Sigmoid colon (tissue), 7 donors: Measurements from ENCODE around the gene EMC8. TPM values are rescaled to one million over a fixed set of nuclear protein-coding genes. Genes with fewer than 3 reads are reported as not detected.
"Not testable (repeated sequence)": the region's sequence is repeated elsewhere in the genome, so short reads cannot be mapped to it uniquely, and the experiment has no call there.

Experiments used
- DNase-seq: peaks from one replicate; pipeline ENCODE4 v3.0.0-alpha.2; 2019
- H3K27ac ChIP-seq, 4 donors: fragments of 200-600 bp; sonication (generic); one replicate each; pipeline ENCODE4 v1.5.1; 2016 to 2019; ENCODE audit warnings: mild to moderate bottlenecking in 1 of 4
- H3K27me3 ChIP-seq, 3 donors: fragments of 200-600 bp; sonication (generic); one replicate each; pipeline ENCODE4 v1.5.1; 2019; ENCODE audit warnings: mild to moderate bottlenecking in 1 of 3
- H3K36me3 ChIP-seq, 4 donors: fragments of 200-600 bp; sonication (generic); one replicate each; pipeline ENCODE4 v1.5.1; 2016 to 2019
- H3K4me1 ChIP-seq, 4 donors: fragments of 200-600 bp; sonication (generic); one replicate each; pipeline ENCODE4 v1.5.1; 2017 to 2019
- H3K4me3 ChIP-seq, 4 donors: fragments of 200-600 bp; sonication (generic); one replicate each; pipeline ENCODE4 v1.5.1; 2017 to 2019; ENCODE audit warnings: mild to moderate bottlenecking in 2 of 4, moderate library complexity in 1 of 4
- H3K9me3 ChIP-seq, 4 donors: fragments of 200-600 bp in 3 of 4; sonication (generic) in 3 of 4; one replicate each; pipeline versions ENCODE4 v1.5.1 to v1.6.1; 2013 to 2019
- EP300 ChIP-seq, 4 donors: sonication (generic); formaldehyde crosslinking; IDR thresholded peaks; one replicate each; pipeline ENCODE4 v1.6.1; 2017; ENCODE audit warnings: antibody characterized with exemption in 4 of 4
- POLR2A ChIP-seq, 2 donors: fragments of 450-650 bp; IDR thresholded peaks; one replicate each; pipeline ENCODE4 v1.6.1; 2016; ENCODE audit warnings: antibody characterized with exemption in 2 of 2, mild to moderate bottlenecking in 2 of 2, moderate library complexity in 2 of 2
- POLR2AphosphoS5 ChIP-seq, 4 donors: sonication (generic); formaldehyde crosslinking; IDR thresholded peaks; one replicate each; pipeline ENCODE4 v1.6.1; 2017; ENCODE audit warnings: antibody characterized with exemption in 4 of 4
- WGBS, 2 donors: extraction: QIAGEN DNeasy Blood & Tissue Kit; methylation state at CpG; one replicate each; pipeline ENCODE4 v1.1.7; 2013; 5-methylcytosine and 5-hydroxymethylcytosine counted together
- intact Hi-C: fragments of 100-400 bp; cut with DNase I; formaldehyde crosslinking; loops from one replicate; pipeline ENCODE4 v1.15.1; 2023
- polyA plus RNA-seq, 3 donors: library from polyadenylated mRNA; stranded (reverse); fragments of 200-250 nt; gene quantifications; one replicate each; pipeline ENCODE4 v1.2.3, GENCODE V29; 2013
- total RNA-seq, 4 donors: library from RNA; depleted of rRNA; stranded (reverse); fragments of >200 nt; gene quantifications; one replicate each; pipeline ENCODE4 v1.1.0, GENCODE V29; 2016
- TF ChIP-seq, protein P1 (sequence below), 4 experiments: fragments of 450-650 bp in 3 of 4; fragments of 200-600 bp in 1 of 4; IDR thresholded peaks; one replicate each; pipeline ENCODE4 v1.5.1; 2016 to 2019; ENCODE audit warnings: antibody characterized with exemption in 4 of 4, mild to moderate bottlenecking in 3 of 4, moderate library complexity in 2 of 4
- donor health status: healthy with polysubstance abuse.
- donor health status: Bipolar disorder and iron deficiency.
- donor health status: healthy.

EMC8 gene
- total and polyA plus RNA-seq, 7 donors = 13.8 to 38.8 (median 23.7) TPM

DNA sequence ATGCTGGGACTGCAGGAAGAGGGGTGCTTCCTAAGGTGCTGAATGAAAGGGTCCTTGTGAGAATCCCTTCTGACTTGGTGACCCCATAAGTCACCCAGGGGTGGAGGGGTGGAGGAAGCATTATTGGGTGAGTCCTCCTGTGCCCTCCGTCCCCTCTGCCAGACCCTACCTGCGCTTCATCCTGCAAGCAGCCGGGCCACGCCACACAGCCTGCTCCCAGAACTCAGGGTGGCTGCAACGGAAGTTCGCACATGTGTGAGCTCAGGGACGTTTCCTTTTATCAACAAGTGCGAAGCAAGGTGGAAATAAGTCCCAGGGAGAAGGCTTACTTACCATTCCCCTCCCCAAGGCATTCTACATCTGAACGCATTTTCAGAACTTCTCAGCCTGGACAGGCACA, 41.1 kb upstream of the EMC8 start:
- 93% methylated on average over 9 of the region's 9 CpGs for WGBS, 2 donors
- no peak overlapping the region for H3K4me3 ChIP-seq
- no peaks in the 10 kb centered on the region for H3K9me3 ChIP-seq
- TF ChIP-seq EP300 (IDR thresholded peaks at IDR 0.05) (no peak), POLR2A (IDR thresholded peaks at IDR 0.05) (no peak), POLR2AphosphoS5 (IDR thresholded peaks at IDR 0.05) (no peak)
- intact Hi-C loops = no loop called here
- H3K4me1 ChIP-seq = peaks cover 0 to 32% (median 23%) of the 10 kb centered on the region in 4 donors
- H3K27ac ChIP-seq = no peak overlapping the region
- no peak for DNase-seq
- H3K27me3 ChIP-seq = peaks cover 5 to 43% (median 11%) of the 10 kb centered on the region in 3 donors
- H3K36me3 ChIP-seq = no peaks in the 10 kb centered on the region

DNA sequence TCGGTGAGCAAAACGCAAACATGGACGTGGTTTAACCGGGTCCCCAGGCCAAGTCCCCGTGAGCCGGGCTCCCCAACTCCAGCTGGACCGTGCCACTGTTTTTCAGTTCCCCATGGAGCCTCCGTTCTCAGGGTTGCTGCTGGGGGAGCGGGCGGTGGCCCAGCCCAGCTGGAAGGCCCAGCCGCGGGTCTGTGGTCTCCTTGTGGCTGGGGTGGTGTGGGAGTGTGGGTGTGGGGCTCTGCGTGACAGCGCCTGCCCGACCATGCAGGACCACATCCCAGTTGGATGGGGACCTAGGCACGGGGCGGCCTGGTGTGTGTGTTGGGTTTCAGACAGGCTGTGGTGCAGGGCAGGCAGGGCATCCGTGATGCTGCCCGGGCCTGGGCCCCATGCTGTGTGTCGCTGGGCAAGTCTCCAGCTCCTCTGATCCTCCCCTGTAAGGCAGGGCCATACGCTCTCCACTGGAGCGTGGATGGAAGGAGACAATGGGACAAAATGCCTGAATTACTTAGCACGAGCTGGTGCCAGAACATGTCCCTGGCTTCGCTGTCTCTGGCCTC, 40.4 kb upstream of the EMC8 start:
- no peak overlapping the region for H3K4me3 ChIP-seq
- 81 to 89% methylated on average over 24 of the region's 24 CpGs for WGBS, 2 donors
- H3K9me3 ChIP-seq = no peaks in the 10 kb centered on the region
- no peak overlapping the region for H3K27ac ChIP-seq
- TF ChIP-seq POLR2AphosphoS5 (IDR thresholded peaks at IDR 0.05) (no peak), EP300 (IDR thresholded peaks at IDR 0.05) (no peak), POLR2A (IDR thresholded peaks at IDR 0.05) (no peak)
- TF ChIP-seq, protein P1, sequence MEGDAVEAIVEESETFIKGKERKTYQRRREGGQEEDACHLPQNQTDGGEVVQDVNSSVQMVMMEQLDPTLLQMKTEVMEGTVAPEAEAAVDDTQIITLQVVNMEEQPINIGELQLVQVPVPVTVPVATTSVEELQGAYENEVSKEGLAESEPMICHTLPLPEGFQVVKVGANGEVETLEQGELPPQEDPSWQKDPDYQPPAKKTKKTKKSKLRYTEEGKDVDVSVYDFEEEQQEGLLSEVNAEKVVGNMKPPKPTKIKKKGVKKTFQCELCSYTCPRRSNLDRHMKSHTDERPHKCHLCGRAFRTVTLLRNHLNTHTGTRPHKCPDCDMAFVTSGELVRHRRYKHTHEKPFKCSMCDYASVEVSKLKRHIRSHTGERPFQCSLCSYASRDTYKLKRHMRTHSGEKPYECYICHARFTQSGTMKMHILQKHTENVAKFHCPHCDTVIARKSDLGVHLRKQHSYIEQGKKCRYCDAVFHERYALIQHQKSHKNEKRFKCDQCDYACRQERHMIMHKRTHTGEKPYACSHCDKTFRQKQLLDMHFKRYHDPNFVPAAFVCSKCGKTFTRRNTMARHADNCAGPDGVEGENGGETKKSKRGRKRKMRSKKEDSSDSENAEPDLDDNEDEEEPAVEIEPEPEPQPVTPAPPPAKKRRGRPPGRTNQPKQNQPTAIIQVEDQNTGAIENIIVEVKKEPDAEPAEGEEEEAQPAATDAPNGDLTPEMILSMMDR (IDR thresholded peaks at IDR 0.05) = no peak
- peaks cover 5 to 49% (median 11%) of the 10 kb centered on the region in 3 donors for H3K27me3 ChIP-seq
- intact Hi-C loops = no loop called here
- H3K4me1 ChIP-seq = peaks cover 0 to 26% (median 18%) of the 10 kb centered on the region in 4 donors
- no peak for DNase-seq
- no peaks in the 10 kb centered on the region for H3K36me3 ChIP-seq

DNA sequence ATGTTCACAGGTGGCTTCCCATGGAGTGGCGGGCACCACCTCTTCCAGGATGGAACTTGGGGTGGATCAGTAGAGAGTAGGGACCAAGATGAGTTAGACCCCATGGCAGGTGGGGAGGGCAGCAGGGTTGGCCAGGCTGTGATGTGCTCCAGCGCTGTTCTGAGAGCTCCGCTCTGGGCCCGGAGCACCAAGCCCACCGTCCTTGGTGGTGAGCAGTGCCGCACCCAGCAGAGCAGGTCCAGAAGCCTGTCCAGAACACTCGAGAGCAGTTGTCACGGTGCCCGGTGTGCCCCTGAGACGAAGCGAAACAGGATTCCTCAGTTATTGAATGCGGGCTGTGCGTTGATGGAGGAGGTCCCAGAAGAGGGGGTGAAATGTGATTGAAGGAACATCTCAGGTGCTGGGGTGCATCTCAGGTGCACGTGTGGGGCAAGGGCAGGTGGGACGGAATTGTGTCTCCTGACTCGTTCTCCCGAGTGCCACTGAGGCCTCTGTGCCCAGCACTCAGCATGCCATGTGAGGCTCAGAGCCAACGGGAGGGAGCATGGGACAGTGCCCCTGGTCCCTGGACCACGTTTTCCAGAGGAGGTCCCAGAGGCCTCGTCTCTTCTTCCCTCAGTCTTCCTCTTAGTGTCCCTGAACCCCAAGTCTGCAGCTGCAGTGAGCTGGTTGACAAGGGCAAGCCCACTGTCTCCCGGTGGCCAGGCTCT, 39.7 kb upstream of the EMC8 start:
- 91 to 93% methylated on average over 21 of the region's 21 CpGs for WGBS, 2 donors
- no peak for DNase-seq
- H3K9me3 ChIP-seq = no peaks in the 10 kb centered on the region
- no peaks in the 10 kb centered on the region for H3K36me3 ChIP-seq
- H3K4me3 ChIP-seq = no peak overlapping the region
- intact Hi-C loops = no loop called here
- peaks cover 0 to 21% (median 15%) of the 10 kb centered on the region in 4 donors for H3K4me1 ChIP-seq
- TF ChIP-seq POLR2A (IDR thresholded peaks at IDR 0.05) (no peak), EP300 (IDR thresholded peaks at IDR 0.05) (no peak), POLR2AphosphoS5 (IDR thresholded peaks at IDR 0.05) (no peak)
- TF ChIP-seq, protein P1 (IDR thresholded peaks at IDR 0.05) = no peak
- peaks cover 5 to 50% (median 11%) of the 10 kb centered on the region in 3 donors for H3K27me3 ChIP-seq
- H3K27ac ChIP-seq = no peak overlapping the region

DNA sequence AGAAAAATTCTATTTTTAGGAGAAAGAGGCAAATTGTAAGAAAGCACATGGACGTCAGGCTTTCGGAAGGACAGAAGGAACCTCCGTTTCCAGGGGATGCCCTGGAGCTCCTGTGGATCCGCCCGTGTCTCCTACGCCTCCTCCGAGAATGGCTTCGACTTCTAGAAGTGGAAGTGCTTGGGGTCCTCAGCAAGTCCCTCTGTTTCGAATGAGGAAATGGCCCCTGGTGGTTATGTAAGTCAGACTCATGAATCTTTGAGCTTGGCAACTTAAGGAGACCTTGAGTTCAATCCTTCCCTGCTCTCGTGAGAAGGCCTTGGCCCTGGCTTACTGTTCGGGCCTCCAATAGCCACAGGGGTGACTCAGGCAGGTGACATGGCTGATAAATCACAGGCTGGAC, 39.0 kb upstream of the EMC8 start:
- DNase-seq = no peak
- TF ChIP-seq, protein P1 (IDR thresholded peaks at IDR 0.05) = no peak
- TF ChIP-seq POLR2AphosphoS5 (IDR thresholded peaks at IDR 0.05) = no peak
- TF ChIP-seq EP300 (IDR thresholded peaks at IDR 0.05) = no peak
- TF ChIP-seq POLR2A (IDR thresholded peaks at IDR 0.05) = no peak
- 86 to 92% methylated on average over 11 of the region's 11 CpGs for whole genome bisulfite sequencing, 2 donors

DNA sequence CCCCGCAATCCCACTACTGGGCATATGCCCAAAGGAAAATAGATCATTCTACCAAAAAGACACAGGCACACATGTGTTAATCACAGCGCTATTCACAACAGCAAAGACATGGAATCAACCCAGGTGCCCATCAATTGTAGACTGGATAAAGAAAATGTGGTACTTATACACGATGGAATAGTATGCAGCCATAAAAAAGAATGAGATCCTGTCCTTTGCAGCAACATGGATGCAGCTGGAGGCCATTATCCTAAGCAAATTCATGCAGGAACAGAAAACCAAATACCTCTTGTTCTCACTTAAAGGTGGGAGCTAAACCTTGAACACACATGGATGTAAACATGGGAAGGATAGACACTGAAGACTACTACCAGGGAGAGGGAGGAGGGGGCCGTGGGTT, 38.3 kb upstream of the EMC8 start:
- peaks cover 5 to 60% (median 11%) of the 10 kb centered on the region in 3 donors for H3K27me3 ChIP-seq
- H3K9me3 ChIP-seq, H3K36me3 ChIP-seq, H3K27ac ChIP-seq, H3K4me3 ChIP-seq, DNase-seq, intact Hi-C loops: not testable (repeated sequence)
- H3K4me1 ChIP-seq = peaks cover 0 to 21% (median 15%) of the 10 kb centered on the region in 4 donors
- 92 to 93% methylated on average over 4 of the region's 4 CpGs for WGBS, 2 donors

More for the DNA sequence above, 39.0 kb upstream of the EMC8 start:
- H3K4me3 ChIP-seq = no peak overlapping the region
- no peak overlapping the region for H3K27ac ChIP-seq
- H3K4me1 ChIP-seq = peaks cover 0 to 21% (median 15%) of the 10 kb centered on the region in 4 donors
- no peaks in the 10 kb centered on the region for H3K9me3 ChIP-seq
- peaks cover 5 to 54% (median 11%) of the 10 kb centered on the region in 3 donors for H3K27me3 ChIP-seq
- H3K36me3 ChIP-seq = no peaks in the 10 kb centered on the region
- intact Hi-C loops = no loop called here
